ENCODE measurements around the gene CAPN13. TPM values are rescaled to one million over a fixed set of nuclear protein-coding genes. Genes with fewer than 3 reads are reported as not detected.

Gene CAPN13
- polyA plus RNA-seq, 1 of the 3 experiments (the other 2 are of a cell fraction), result not detected

DNA sequence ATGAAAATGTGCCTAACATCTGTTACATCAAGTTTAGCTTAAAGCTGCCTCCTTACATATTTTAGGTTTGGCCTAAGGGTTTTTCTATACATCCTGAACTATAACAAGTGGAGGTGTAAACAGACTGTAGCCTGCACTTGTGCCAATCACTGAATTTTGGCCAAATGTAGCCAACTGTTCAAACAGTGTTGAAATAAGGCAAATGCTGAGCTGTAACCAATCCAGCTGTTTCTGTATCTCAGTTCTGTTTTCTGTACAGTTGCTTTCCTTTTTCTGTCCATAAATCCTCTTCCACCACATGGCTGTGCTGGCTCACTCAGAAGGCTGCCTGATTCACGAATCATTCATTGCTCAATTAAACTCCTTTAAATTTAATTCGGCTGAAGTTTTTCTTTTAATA, 19.2 kb upstream of the CAPN13 start:
- no peaks in the 10 kb centered on the region for H3K36me3 ChIP-seq (replicated peaks in 1 of 2; ENCODE audit: control insufficient read depth in 1 of 2, insufficient read depth in 2 of 2, low read length in 1 of 2)
- H3K9me3 ChIP-seq, result no peaks in the 10 kb centered on the region; the same call in 1 of the 2 replicates
- H3K9ac ChIP-seq, result no peak overlapping the region
- no peak overlapping the region for H3K4me2 ChIP-seq
- H3K79me2 ChIP-seq (ENCODE audit: insufficient read depth), result no peaks in the 10 kb centered on the region
- H3K27me3 ChIP-seq (ENCODE audit: insufficient read depth), result no peaks in the 10 kb centered on the region
- POLR2A ChIA-PET, result no interaction called here
- TF ChIP-seq POLR2AphosphoS5 (IDR thresholded peaks at IDR 0.05; ENCODE audit: low read depth, low read length), result no peak
- no peak for TF ChIP-seq SIN3A (IDR thresholded peaks at IDR 0.05; ENCODE audit: borderline replicate concordance, low read depth, low read length)
- TF ChIP-seq JUND (IDR thresholded peaks at IDR 0.05), result no peak
- no peak for TF ChIP-seq TEAD4 (IDR thresholded peaks at IDR 0.05; ENCODE audit: borderline replicate concordance, insufficient read depth)
- TF ChIP-seq, protein P1, sequence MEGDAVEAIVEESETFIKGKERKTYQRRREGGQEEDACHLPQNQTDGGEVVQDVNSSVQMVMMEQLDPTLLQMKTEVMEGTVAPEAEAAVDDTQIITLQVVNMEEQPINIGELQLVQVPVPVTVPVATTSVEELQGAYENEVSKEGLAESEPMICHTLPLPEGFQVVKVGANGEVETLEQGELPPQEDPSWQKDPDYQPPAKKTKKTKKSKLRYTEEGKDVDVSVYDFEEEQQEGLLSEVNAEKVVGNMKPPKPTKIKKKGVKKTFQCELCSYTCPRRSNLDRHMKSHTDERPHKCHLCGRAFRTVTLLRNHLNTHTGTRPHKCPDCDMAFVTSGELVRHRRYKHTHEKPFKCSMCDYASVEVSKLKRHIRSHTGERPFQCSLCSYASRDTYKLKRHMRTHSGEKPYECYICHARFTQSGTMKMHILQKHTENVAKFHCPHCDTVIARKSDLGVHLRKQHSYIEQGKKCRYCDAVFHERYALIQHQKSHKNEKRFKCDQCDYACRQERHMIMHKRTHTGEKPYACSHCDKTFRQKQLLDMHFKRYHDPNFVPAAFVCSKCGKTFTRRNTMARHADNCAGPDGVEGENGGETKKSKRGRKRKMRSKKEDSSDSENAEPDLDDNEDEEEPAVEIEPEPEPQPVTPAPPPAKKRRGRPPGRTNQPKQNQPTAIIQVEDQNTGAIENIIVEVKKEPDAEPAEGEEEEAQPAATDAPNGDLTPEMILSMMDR (IDR thresholded peaks at IDR 0.05), result no peak
- no peak for TF ChIP-seq EP300 (IDR thresholded peaks at IDR 0.05; ENCODE audit: borderline replicate concordance in 1 of 2, low read depth in 1 of 2, low read length in 1 of 2)
- no peak for TF ChIP-seq FOXM1 (IDR thresholded peaks at IDR 0.05; ENCODE audit: low read depth)
- TF ChIP-seq, protein P2, sequence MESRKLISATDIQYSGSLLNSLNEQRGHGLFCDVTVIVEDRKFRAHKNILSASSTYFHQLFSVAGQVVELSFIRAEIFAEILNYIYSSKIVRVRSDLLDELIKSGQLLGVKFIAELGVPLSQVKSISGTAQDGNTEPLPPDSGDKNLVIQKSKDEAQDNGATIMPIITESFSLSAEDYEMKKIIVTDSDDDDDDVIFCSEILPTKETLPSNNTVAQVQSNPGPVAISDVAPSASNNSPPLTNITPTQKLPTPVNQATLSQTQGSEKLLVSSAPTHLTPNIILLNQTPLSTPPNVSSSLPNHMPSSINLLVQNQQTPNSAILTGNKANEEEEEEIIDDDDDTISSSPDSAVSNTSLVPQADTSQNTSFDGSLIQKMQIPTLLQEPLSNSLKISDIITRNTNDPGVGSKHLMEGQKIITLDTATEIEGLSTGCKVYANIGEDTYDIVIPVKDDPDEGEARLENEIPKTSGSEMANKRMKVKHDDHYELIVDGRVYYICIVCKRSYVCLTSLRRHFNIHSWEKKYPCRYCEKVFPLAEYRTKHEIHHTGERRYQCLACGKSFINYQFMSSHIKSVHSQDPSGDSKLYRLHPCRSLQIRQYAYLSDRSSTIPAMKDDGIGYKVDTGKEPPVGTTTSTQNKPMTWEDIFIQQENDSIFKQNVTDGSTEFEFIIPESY (IDR thresholded peaks at IDR 0.05; ENCODE audit: borderline replicate concordance, low read depth), result no peak
- TF ChIP-seq, protein P3, sequence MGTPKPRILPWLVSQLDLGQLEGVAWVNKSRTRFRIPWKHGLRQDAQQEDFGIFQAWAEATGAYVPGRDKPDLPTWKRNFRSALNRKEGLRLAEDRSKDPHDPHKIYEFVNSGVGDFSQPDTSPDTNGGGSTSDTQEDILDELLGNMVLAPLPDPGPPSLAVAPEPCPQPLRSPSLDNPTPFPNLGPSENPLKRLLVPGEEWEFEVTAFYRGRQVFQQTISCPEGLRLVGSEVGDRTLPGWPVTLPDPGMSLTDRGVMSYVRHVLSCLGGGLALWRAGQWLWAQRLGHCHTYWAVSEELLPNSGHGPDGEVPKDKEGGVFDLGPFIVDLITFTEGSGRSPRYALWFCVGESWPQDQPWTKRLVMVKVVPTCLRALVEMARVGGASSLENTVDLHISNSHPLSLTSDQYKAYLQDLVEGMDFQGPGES (IDR thresholded peaks at IDR 0.05; ENCODE audit: low read depth, low read length), result no peak
- TF ChIP-seq RXRA (IDR thresholded peaks at IDR 0.05; ENCODE audit: borderline replicate concordance, low read depth), result no peak
- TF ChIP-seq RFX5 (IDR thresholded peaks at IDR 0.05; ENCODE audit: low read length), result no peak
- H3K4me3 ChIP-seq (ENCODE audit: low read depth in 2 of 2, low read length in 1 of 2), result no peak overlapping the region
- 18% methylated on average over 2 of the region's 2 CpGs for WGBS (ENCODE audit: low lambda C conversion rate)
- H3K4me1 ChIP-seq (ENCODE audit: control insufficient read depth in 1 of 2, insufficient read depth in 2 of 2, low read depth in 1 of 2, low read length in 1 of 2), result peaks cover 0 to 6% of the 10 kb centered on the region in 2 experiments; a peak in 1 of 4 replicates
- no peaks in the 10 kb centered on the region for H3F3A ChIP-seq (replicated peaks; ENCODE audit: insufficient read depth)
- H2AFZ ChIP-seq (ENCODE audit: low read depth), result no peak overlapping the region
- no peaks in the 10 kb centered on the region for H3K9me2 ChIP-seq
- no peak overlapping the region for H3K27ac ChIP-seq (ENCODE audit: low read depth in 2 of 2, low read length in 1 of 2)
- no peak for DNase-seq
- CTCF ChIA-PET, result interaction anchor here (0.8 to 1.2 kb wide), 3 partner anchors 36 to 61 kb away, joined by 3 read pairs; no protein-coding TSS in a partner anchor
- no peaks in the 10 kb centered on the region for H4K20me1 ChIP-seq (ENCODE audit: insufficient read depth)

DNA sequence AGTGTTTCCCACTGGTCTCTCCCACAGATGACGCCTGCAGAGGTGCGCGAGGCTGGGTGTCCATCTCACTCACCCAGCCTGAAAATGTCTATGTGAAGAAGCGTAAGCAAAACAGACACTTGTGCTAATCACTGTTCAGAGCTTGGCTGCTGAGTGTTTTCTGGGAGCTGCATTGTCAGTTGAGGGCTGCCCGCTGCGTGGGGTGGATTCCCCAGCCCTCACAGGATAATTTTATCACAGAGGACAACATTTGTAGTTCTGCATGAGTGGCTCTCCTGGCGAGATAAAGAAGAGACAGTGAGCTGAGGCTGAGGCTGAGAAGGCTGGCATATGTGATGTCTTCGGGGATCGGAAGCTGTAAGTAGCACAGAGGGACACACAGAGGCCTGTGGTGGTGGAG, 16.2 kb upstream of the CAPN13 start:
- 46% methylated on average over 9 of the region's 9 CpGs for WGBS (ENCODE audit: low lambda C conversion rate)
- Histone ChIP-seq H3K4me2 (no peak overlapping the region), H3K27me3 (ENCODE audit: insufficient read depth) (no peaks in the 10 kb centered on the region), H3K9me2 (no peaks in the 10 kb centered on the region), H3K4me3 (ENCODE audit: low read depth in 2 of 2, low read length in 1 of 2) (no peak overlapping the region), H2AFZ (ENCODE audit: low read depth) (no peak overlapping the region), H3K36me3 (replicated peaks in 1 of 2; ENCODE audit: control insufficient read depth in 1 of 2, insufficient read depth in 2 of 2, low read length in 1 of 2) (no peaks in the 10 kb centered on the region), H3K4me1 (ENCODE audit: control insufficient read depth in 1 of 2, insufficient read depth in 2 of 2, low read depth in 1 of 2, low read length in 1 of 2) (peaks cover 0 to 6% of the 10 kb centered on the region in 2 experiments; a peak in 1 of 4 replicates), H3K9me3 (no peaks in the 10 kb centered on the region), H3F3A (replicated peaks; ENCODE audit: insufficient read depth) (no peaks in the 10 kb centered on the region), H3K27ac (ENCODE audit: low read depth in 2 of 2, low read length in 1 of 2) (peak overlapping the region in 1 of 2 experiments; percentile 62; a peak in 2 of 4 replicates), H3K79me2 (ENCODE audit: insufficient read depth) (no peaks in the 10 kb centered on the region), H4K20me1 (ENCODE audit: insufficient read depth) (no peaks in the 10 kb centered on the region), H3K9ac (no peak overlapping the region)
- no peak for TF ChIP-seq FOXM1 (IDR thresholded peaks at IDR 0.05; ENCODE audit: low read depth)
- no peak for TF ChIP-seq TAF1 (IDR thresholded peaks at IDR 0.05; ENCODE audit: borderline replicate concordance, low read depth, low read length)
- TF ChIP-seq MEF2A (IDR thresholded peaks at IDR 0.05; ENCODE audit: borderline replicate concordance, low read depth), result no peak
- TF ChIP-seq CHD2 (IDR thresholded peaks at IDR 0.05; ENCODE audit: low read length, partially characterized antibody), result no peak
- no peak for TF ChIP-seq NFIC (IDR thresholded peaks at IDR 0.05; ENCODE audit: borderline replicate concordance)
- TF ChIP-seq MXI1 (IDR thresholded peaks at IDR 0.05; ENCODE audit: low read depth, low read length), result no peak
- TF ChIP-seq SMC3 (IDR thresholded peaks at IDR 0.05; ENCODE audit: low read depth, low read length), result no peak
- CTCF ChIA-PET, result interaction anchor here (1.2 kb wide), 1 partner anchor 21 kb away, joined by 3 read pairs; no protein-coding TSS in a partner anchor
- POLR2A ChIA-PET, result interaction anchor here (0.6 kb wide), 1 partner anchor 605 kb away, joined by 3 read pairs; no protein-coding TSS in a partner anchor
- peak; percentile 38 for DNase-seq

Data from SK-N-SH (cell line).